GM23338 (cell line): Measurements from ENCODE around the gene F13B.

ENCODE experiments used
- CREB1 ChIP-seq: fragments of 250-450 bp; sonication (Bioruptor Pico); IDR thresholded peaks from 2 replicates; pipeline ENCODE4 v1.5.0; 2020; ENCODE audit warnings: low read depth, mild to moderate bottlenecking, moderate library complexity
- CTCF ChIP-seq, 2 experiments: fragments of 200-600 bp in 1 of 2; sonication (generic) in 1 of 2; conservative IDR thresholded peaks; 2 replicates each; pipeline versions ENCODE4 v1.5.1 to v1.6.1; 2016 to 2017; ENCODE audit warnings: antibody characterized with exemption in 2 of 2, low read depth in 2 of 2, mild to moderate bottlenecking in 2 of 2, moderate library complexity in 1 of 2
- EZH2 ChIP-seq: fragments of 200-600 bp; sonication (generic); IDR thresholded peaks from one replicate; pipeline ENCODE4 v1.8.0; 2017; ENCODE audit warnings: antibody characterized with exemption, mild to moderate bottlenecking, low read depth; ENCODE audit not compliant: unreplicated experiment
- EZH2phosphoT487 ChIP-seq: fragments of 200-600 bp; sonication (generic); IDR thresholded peaks from one replicate; pipeline ENCODE4 v1.8.1; 2018; ENCODE audit warnings: antibody characterized with exemption; ENCODE audit not compliant: unreplicated experiment
- JUNB ChIP-seq: IDR thresholded peaks from one replicate; pipeline ENCODE4 v1.6.1; 2016; ENCODE audit warnings: antibody characterized with exemption; ENCODE audit not compliant: unreplicated experiment
- POLR2AphosphoS5 ChIP-seq: IDR thresholded peaks from 2 replicates; pipeline ENCODE4 v1.6.1; 2016; ENCODE audit warnings: antibody characterized with exemption, low read depth
- REST ChIP-seq: IDR thresholded peaks from one replicate; pipeline ENCODE4 v1.6.1; 2018; ENCODE audit warnings: antibody characterized with exemption; ENCODE audit not compliant: unreplicated experiment

- no peak for TF ChIP-seq CTCF (conservative IDR thresholded peaks at IDR 0.05; ENCODE audit: low read depth in 2 of 2)
- no peak for TF ChIP-seq EZH2
- TF ChIP-seq POLR2AphosphoS5: no peak
- TF ChIP-seq CREB1 (CRISPR knock-in tag): no peak
- TF ChIP-seq REST: no peak
- TF ChIP-seq JUNB: no peak
- TF ChIP-seq EZH2phosphoT487: no peak
These were observed 65.2 kb downstream of the F13B start for GRCh38 chr1:197001828-197002227.
